GM18867 (cell line): Measurements from ENCODE around the gene NR0B2.

ENCODE experiments used
- ATAC-seq: cut with Tn5 transposase; IDR thresholded peaks from one replicate; pipeline ENCODE4 v1.9.1; 2021; ENCODE audit warnings: mild to moderate bottlenecking, moderate library complexity; ENCODE audit not compliant: unreplicated experiment

NR0B2 gene

GRCh38 chr1:26936823-26937222 lies 23.0 kb upstream of the NR0B2 start:
- no peak for ATAC-seq

DNA sequence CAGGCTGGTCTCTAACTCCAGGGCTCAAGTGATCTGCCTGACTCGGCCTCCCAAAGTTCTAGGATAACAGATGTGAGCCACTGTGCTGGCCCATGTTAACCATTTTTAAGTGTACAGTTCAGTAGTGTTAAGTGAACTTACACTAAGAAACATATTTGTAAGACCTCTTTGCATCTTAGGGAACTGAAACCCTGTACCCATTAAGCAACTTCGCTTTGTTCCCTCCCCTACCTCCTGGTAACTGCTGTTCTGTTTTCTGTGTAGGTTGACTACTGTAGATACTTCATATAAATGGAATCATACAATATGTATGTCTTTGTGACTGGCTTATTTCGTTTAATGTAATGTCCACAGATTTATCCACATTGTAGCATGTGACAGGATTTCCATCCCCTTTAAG lies 18.8 kb upstream of the NR0B2 start:
- peak; percentile 54 for ATAC-seq

DNA sequence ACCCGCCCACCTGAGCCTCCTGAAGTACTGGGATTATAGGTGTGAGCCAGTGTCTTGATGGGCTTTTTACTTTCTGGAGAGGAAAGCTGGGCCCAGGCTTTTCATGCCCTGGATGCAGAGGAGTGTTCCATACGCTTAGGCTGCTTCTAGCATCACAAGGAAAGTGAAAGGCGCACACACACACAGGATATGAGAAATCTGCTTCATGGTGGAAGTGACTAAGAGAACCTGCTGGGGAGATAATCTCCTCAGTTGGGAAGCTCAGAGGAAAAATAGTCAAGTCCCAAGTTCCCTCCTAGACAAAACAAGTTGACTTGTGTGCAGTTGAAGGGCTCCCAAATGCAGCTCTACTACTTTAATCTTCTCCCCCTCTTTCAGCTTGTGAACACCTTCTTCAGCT lies 9.9 kb upstream of the NR0B2 start:
- no peak for ATAC-seq

DNA sequence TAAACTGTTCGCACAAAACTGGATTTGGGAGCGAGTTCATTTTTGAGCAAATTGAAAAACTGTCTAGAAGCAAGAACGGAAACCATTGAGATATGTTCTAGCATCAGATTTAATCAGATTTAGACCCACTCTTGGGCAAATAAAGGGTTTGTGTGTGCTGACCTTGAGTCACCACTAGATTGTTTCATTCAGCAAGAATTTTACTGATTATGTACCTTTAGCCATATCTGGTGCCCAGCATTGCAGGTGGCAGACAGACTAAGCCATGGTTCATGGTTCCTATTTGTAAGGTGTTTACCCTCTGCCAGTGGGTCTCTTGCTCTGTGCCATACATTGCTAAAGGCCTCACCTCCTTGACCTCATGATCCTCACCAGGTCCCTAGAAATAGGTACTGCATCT lies 9.1 kb upstream of the NR0B2 start:
- no peak for ATAC-seq

DNA sequence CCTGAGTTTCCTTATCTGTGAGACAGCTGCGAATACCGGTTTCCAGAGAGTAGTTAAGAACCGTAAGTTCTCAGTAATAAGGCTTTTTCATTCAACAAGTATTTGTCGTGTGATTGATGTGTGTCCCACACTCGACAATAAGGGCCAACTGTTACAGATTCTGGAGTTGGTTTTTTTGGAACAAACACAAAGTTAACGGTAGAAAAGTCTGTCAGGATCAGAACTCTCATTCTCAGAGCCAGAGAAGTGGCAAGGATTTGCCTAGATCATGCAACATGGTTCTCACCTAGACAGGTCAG lies 8.6 kb upstream of the NR0B2 start:
- no peak for ATAC-seq

- ATAC-seq = peak; percentile 96
Observed at GRCh38 chr1:26921540-26922430, 8.0 kb upstream of the NR0B2 start, which contains the start of gene NUDC. NUDC (plus strand) TSS chr1:26921743; CDS start chr1:26921849, 106 bp downstream.

GRCh38 chr1:26921126-26921539 lies 7.4 kb upstream of the NR0B2 start:
- ATAC-seq = no peak

DNA sequence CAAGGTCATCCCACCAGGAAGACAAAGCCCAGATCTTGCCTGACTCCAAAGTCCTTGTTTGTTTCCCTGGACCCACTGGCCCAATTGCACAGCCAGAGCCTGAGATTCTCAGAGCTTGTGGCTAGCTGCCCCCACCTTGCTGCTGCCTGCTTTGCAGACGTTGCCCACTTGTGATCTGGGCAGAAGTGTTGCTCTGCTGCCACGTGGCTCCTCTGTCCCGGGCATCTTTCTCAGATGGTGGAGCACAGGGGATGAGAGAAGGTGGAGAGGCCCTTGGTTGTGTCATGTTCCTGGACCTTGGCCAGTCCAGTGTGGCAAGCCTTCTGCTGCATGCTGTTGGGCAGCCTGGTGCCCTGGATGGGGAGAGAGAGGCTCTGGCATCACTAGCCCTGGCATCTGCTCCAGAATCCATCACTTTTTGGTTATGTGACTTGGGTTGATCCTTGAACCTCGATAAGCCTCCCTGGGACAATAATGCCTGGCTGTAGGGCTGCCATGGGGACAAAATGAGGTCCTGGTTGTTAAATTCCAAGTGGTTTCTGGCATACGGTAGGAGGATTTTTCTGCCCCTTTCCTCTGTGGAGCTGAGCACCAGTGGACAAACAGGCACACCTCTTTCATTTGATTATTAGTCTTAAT lies 1.5 kb upstream of the NR0B2 start:
- no peak for ATAC-seq

DNA sequence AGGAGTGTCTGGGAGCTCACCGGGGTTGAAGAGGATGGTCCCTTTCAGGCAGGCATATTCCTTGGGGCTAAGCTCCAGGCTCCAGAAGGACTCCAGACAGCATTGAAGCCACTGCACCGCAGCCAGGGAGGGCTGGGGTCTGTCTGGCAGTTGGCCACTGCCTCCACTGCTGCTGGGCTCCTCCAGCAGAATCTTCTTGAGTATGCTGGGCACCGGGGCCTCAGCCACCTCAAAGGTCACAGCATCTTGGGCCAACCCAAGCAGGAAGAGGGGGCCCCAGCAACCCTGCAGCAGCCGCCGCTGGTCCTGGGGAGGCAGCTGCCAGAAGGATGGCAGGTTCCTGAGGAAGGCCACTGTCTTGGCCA lies 404 bp downstream of the NR0B2 start:
- no peak for ATAC-seq

DNA sequence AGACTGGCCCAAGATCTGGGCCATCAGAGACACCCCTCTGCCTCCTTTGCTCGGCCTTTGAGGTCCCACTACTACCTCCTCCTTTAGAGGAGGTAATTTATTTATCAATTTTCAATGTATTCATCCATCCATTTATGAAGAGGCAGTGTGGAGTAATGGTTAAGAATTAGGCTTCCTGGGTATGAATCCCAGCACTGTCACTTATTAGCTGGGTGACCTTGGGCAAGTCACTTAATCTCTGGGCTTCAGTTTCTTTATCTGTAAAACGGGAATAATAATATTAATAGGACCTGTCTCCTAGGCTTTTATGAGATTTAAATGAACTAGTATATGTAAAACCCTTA lies 1.7 kb downstream of the NR0B2 start:
- ATAC-seq = no peak

- no peak for ATAC-seq
Observed at GRCh38 chr1:26911399-26912146, 2.2 kb downstream of the NR0B2 start.

DNA sequence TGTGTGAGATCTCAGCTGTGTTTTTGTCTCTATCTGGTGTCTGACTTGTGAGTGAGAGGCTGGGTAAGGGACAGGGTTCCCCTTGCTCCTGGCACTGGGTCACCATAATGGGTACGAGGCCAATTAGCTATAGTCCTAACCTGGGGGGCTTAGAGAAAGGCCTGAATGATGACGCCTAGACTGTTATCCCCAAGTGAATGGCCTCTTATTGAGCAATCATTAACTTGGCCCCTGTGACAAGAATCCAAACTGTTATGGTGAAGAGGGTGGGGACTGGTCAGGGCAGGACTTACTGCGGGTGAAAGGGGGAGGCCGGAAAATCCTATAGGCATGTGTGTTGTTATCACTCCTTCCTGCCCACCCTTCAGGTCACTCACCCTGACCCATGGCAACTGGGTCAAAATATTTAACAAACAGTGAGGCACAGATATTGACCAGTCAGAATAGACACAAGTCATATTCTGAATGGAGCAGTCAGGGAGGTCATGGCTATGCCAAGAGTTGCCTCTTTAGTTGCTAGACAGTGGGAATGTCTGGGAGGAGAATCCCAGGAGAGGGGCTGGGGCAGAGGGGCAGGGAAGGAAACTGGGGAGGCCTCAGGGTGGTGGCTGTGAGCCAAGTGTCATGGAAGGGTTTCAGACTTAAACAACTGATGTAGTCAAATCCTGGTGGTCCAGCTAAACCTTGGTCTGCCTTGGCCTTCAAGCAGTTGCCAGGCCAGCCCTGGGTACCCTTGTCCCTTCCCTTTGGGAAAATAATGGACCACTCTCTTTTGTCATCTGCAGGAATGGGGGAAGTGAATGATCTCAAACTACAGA lies 3.2 kb downstream of the NR0B2 start:
- no peak for ATAC-seq

- ATAC-seq = no peak
Observed at GRCh38 chr1:26909951-26910342, 3.8 kb downstream of the NR0B2 start.

DNA sequence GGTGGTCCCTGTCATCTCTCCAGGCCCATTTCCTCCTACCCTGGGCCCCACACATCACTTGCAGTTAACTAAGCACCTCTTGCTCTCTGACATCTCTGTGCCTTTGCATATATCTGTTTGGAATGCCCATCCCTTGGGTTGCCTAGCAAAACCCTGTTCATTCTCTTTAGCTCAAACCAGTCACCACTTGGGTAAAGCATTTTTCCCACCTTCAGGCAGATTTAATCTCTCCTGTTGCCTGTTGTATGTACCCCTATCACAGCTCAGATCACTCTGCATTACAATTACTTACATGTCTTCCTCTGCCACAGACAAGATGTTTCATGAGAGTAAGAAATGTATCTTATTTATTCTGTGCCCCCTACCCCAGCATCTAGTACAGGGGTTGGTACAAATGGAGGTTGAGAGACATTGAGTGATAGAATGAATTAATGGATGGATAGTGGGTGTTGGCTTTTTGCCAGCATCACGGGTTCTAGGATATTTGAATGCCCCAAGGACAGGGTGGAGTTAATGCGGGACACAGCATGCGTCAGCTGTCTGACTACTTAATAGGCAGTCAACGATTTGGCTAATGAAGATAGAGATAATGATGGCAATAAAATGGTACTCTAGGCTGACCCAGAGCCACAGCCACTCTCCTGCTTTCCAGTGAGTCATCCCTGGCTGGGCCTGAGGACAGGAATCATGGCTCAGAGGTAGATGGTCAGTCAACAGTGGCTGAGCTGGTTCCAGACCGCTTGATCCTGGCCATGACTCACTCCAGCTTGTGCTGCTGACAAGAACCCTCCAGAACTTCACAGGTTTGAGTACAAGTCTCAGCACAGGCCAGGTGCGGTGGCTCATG lies 6.5 kb downstream of the NR0B2 start:
- no peak for ATAC-seq

DNA sequence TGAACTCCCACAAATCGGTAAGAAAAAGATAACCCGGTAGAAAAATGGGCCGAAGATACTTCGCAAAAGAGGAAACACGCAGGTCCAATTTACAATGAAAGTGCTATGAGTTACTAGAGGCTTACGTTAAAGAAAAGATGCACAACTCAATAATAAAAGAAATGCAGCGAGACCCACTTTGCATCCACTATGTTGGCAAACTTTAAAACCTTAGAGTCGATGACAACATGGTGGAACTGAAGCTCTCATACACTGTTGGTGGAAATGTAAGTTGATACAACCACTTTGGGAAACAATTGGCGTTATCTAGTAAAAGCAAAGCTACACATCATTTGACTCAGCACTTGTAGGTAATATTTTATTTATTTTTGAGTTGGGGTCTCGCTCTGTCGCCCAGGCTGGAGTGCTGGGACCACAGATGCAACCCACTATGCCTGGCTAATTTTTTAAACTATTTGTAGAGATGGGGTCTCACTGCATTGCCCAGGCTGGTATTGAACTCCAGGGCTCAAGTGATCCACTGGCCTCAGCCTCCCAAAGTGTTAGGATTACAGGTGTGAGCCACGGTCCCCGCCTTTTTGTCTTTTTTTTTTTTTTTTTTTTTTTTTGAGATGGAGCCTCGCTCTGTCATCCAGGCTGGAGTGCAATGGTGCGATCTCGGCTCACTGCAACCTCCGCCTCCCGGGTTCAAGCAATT lies 12.8 kb downstream of the NR0B2 start:
- ATAC-seq = no peak

GRCh38 chr1:26900001-26900814 lies 13.6 kb downstream of the NR0B2 start, which contains the start of gene GPATCH3:
GPATCH3 (minus strand) TSS chr1:26900467; CDS start chr1:26900442, 25 bp downstream.
- ATAC-seq = peak; percentile 81

DNA sequence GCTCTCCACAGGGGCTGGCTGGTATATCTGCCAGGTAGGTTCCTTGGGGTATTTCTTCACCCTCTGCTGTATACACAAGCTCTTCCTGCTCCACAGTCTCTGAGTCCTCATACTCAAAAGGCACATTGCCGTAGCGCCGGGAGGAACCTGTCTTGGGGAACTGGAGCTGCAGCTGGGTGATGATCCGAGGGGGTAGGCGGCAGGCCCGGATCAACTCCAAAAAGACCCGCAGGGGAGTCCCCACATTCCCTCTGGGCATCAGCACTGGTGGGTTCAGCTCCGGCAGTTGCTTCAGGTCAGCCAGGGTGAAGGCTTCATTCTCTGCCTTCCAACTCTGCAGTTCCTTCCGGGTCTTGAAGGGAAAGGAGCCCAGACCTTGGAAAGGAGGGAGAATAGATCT lies 16.4 kb downstream of the NR0B2 start:
- ATAC-seq = no peak

- ATAC-seq = no peak
Observed at GRCh38 chr1:26894263-26894662, 19.5 kb downstream of the NR0B2 start.

GRCh38 chr1:26890467-26890796 lies 23.3 kb downstream of the NR0B2 start:
- peak; percentile 15 for ATAC-seq
